T-cell (primary cell): ENCODE measurements around the gene KIF19. TPM values are rescaled to one million over a fixed set of nuclear protein-coding genes. Genes with fewer than 3 reads are reported as not detected.
"Not testable (repeated sequence)": the region's sequence is repeated elsewhere in the genome, so short reads cannot be mapped to it uniquely, and the experiment has no call there.

ENCODE experiments used
- ATAC-seq, 4 experiments: fragments of 200-7000 bp in 3 of 4; fragments of 150-1000 bp in 1 of 4; cut with Tn5 transposase; replicated peaks in 1 of 4; 1 replicate in 3 of 4; 2 replicates in 1 of 4; pipeline ENCODE4 v1.10.0; 2021; ENCODE audit warnings: moderate library complexity in 3 of 4, mild to moderate bottlenecking in 2 of 4, moderate number of reproducible peaks in 1 of 4
- CTCF ChIA-PET, 2 donors: fragments of 300-600 bp; sonication (Branson Sonifier 250); formaldehyde crosslinking; loops; one replicate each; lab custom pipeline; 2022; ENCODE audit warnings: antibody characterized with exemption in 2 of 2; lab: Charles Lee
- POLR2A ChIA-PET, 2 donors: fragments of 300-600 bp; sonication (Branson Sonifier 250); formaldehyde crosslinking; loops; one replicate each; lab custom pipeline; 2022; ENCODE audit warnings: antibody characterized with exemption in 2 of 2; lab: Charles Lee
- DNase-seq, 35 experiments: peaks; one replicate each; pipeline versions ENCODE4 v3.0.0 to v3.0.0-alpha.2; 2013 to 2023
- H3K27ac ChIP-seq: one replicate; pipeline ENCODE4 v1.5.1; 2013; ENCODE audit warnings: low read length
- H3K27me3 ChIP-seq, 2 experiments: replicated peaks in 1 of 2; 1 replicate in 1 of 2; 2 replicates in 1 of 2; pipeline versions ENCODE4 v1.6.1 to v1.7.0; 2013; ENCODE audit warnings: low read length in 1 of 2, mixed read lengths in 1 of 2; ENCODE audit not compliant: control insufficient read depth in 2 of 2, insufficient read depth in 2 of 2; ENCODE audit errors: extremely low read depth in 1 of 2
- H3K36me3 ChIP-seq, 2 donors: 1 replicate in 1 of 2; 2 replicates in 1 of 2; pipeline versions ENCODE4 v1.6.1 to v1.7.0; 2013; ENCODE audit warnings: low read length in 1 of 2; ENCODE audit not compliant: control insufficient read depth in 2 of 2, insufficient read depth in 1 of 2; ENCODE audit errors: extremely low read depth in 1 of 2
- H3K4me1 ChIP-seq, 2 experiments: 1 replicate in 1 of 2; 2 replicates in 1 of 2; pipeline versions ENCODE4 v1.6.1 to v1.7.0; 2013; ENCODE audit warnings: low read length in 2 of 2, mixed read lengths in 1 of 2; ENCODE audit not compliant: insufficient read depth in 2 of 2, control insufficient read depth in 1 of 2; ENCODE audit errors: extremely low read depth in 1 of 2
- H3K4me3 ChIP-seq, 2 donors: 1 replicate in 1 of 2; 2 replicates in 1 of 2; pipeline versions ENCODE4 v1.5.1 to v1.7.0; 2013; ENCODE audit warnings: mild to moderate bottlenecking in 2 of 2, low read length in 1 of 2, moderate library complexity in 1 of 2; ENCODE audit not compliant: control insufficient read depth in 1 of 2; ENCODE audit errors: extremely low read depth in 1 of 2
- H3K9me3 ChIP-seq: 2 replicates; pipeline ENCODE4 v1.7.0; 2013
- H3K27ac Mint-ChIP-seq, 2 donors: one replicate each; pipeline ENCODE4 v1.8.0; 2020 to 2021; ENCODE audit warnings: mild to moderate bottlenecking in 2 of 2, mixed read lengths in 2 of 2
- H3K27me3 Mint-ChIP-seq, 2 donors: one replicate each; pipeline ENCODE4 v1.8.0; 2021 to 2022; ENCODE audit warnings: mixed read lengths in 2 of 2
- H3K36me3 Mint-ChIP-seq: one replicate; pipeline ENCODE4 v1.8.0; 2021; ENCODE audit warnings: mixed read lengths
- H3K4me1 Mint-ChIP-seq, 3 donors: one replicate each; pipeline ENCODE4 v1.8.0; 2020 to 2022; ENCODE audit warnings: mixed read lengths in 3 of 3, mild to moderate bottlenecking in 1 of 3
- H3K4me3 Mint-ChIP-seq, 3 donors: one replicate each; pipeline ENCODE4 v1.8.0; 2020 to 2022; ENCODE audit warnings: mild to moderate bottlenecking in 3 of 3, mixed read lengths in 3 of 3, moderate library complexity in 3 of 3
- H3K9me3 Mint-ChIP-seq, 3 donors: one replicate each; pipeline ENCODE4 v1.8.0; 2020 to 2022; ENCODE audit warnings: mixed read lengths in 3 of 3
- WGBS: methylation state at CpG from one replicate; pipeline ENCODE4 v1.1.5; 2013; ENCODE audit warnings: missing lambda C conversion rate; ENCODE audit not compliant: insufficient coverage; 5-methylcytosine and 5-hydroxymethylcytosine counted together
- total RNA-seq, 35 experiments: library from RNA in 6 of 35; stranded (reverse) in 6 of 35; fragments of 120-200 nt in 1 of 35; gene quantifications; one replicate each; pipeline versions ENCODE4 v1.2.1 to v1.2.4 and lab custom pipeline; 2013 to 2026

The KIF19 gene
- total RNA-seq, 5 donors from 2014 or later (not counting 1 experiment from before 2014, with no cell fraction given): 0.20 to 2.0 (median 0.53) TPM

DNA sequence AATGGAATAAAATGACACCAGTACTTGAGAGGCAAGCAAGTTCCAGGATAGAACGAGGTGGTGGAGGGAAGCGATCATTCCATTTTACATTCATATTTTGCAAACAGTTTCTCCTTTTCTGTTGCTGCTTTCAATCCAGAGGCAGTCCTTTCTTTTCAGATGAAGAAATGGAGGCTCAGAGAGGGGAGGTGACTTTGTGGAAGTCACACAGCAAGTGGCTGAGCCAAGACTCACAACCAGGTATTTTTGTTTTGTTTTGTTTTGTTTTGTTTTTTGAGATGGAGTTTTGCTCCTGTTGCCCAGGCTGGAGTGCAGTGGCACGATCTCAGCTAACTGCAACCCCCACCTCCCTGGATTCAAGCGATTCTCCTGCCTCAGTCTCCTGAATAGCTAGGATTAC, 70.5 kb downstream of the KIF19 start:
- Histone ChIP-seq H3K27ac (no peak overlapping the region), H3K9me3 (no peaks in the 10 kb centered on the region), H3K4me3 (no peak overlapping the region), H3K27me3 (peaks cover 0 to 8% of the 10 kb centered on the region in 2 experiments), H3K36me3 (no peaks in the 10 kb centered on the region), H3K4me1 (no peaks in the 10 kb centered on the region)
- WGBS: no CpG with 5 or more reads among the region's 4 CpGs
- Mint-ChIP-seq H3K27me3 (peaks cover 0 to 4% of the 10 kb centered on the region in 2 donors), H3K4me3 (no peak overlapping the region), H3K36me3 (no peaks in the 10 kb centered on the region), H3K27ac (no peak overlapping the region), H3K9me3 (no peaks in the 10 kb centered on the region), H3K4me1 (no peaks in the 10 kb centered on the region)
- POLR2A ChIA-PET: no interaction called here
- DNase-seq (no peak), ATAC-seq (no peak)
- CTCF ChIA-PET: no interaction called here

DNA sequence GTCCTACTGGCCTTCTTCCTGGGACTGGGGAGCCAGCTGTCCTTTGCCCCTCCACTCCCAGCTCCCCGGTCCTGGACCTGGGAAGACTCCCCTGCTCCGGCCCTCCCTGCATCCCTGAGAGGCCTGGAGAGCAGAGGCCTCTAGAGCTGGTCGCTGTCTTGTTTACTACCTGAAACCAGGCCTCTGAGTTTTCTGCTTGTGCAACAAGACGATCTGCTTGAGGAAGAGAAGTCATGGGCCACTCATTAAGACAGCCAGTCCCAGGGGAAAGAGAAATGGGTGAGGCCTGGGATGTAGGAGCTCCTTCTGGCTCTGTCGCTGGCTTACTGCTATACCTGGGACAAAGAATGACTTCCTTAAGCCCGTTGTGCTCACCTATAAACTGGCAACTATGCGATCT, 76.0 kb downstream of the KIF19 start:
- H3K27ac ChIP-seq: no peak overlapping the region
- WGBS: 84% methylated on average over 6 of the region's 7 CpGs
- Mint-ChIP-seq H3K27me3 (peaks cover 0 to 4% of the 10 kb centered on the region in 2 donors), H3K36me3 (no peaks in the 10 kb centered on the region), H3K27ac (no peak overlapping the region), H3K4me1 (peaks cover 0 to 3% (median 0%) of the 10 kb centered on the region in 3 donors), H3K4me3 (no peak overlapping the region), H3K9me3 (no peaks in the 10 kb centered on the region)
- ATAC-seq: no peak
- CTCF ChIA-PET: no interaction called here
- no peak overlapping the region for H3K4me3 ChIP-seq
- no peaks in the 10 kb centered on the region for H3K9me3 ChIP-seq
- POLR2A ChIA-PET: no interaction called here
- DNase-seq: no peak
- no peaks in the 10 kb centered on the region for H3K36me3 ChIP-seq
- no peaks in the 10 kb centered on the region for H3K4me1 ChIP-seq
- peaks cover 0 to 6% of the 10 kb centered on the region in 2 experiments for H3K27me3 ChIP-seq

DNA sequence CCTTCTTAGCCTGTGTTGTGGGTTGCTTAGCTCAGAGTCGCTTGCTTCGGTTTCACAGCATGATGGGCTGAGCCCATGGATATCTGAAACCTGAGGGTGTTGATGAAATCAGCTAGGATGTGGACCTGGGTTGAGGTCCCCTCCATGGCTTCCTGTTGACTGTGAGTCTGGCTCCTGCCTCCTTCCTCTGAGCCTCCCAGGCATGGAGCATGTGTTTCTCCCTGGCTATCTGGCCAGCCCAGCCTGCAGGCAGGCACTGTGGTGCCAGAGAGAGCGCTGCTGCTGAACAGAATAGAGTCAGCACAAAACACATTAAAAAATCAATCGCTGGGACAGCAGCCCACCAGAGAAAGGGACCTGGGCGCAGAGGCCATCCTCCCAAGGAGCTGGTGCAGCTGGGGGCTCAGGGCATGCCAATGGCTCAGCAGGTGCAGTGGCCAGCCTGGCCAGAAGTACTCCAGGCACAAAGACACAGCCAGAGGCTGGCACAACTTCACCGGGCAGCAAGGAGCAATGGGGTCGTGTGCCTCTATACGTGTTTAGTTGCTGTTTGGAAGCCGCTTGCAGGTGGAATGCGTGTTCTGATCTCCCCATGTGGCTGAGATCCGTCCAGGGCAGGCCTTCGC, 77.6 kb downstream of the KIF19 start:
- DNase-seq (no peak), ATAC-seq (no peak)
- H3K4me3 ChIP-seq: no peak overlapping the region
- H3K27me3 Mint-ChIP-seq: peaks cover 0 to 6% of the 10 kb centered on the region in 2 donors
- peaks cover 0 to 8% of the 10 kb centered on the region in 2 experiments for H3K27me3 ChIP-seq
- H3K36me3 ChIP-seq: no peaks in the 10 kb centered on the region
- H3K4me3 Mint-ChIP-seq: no peak overlapping the region
- no peak overlapping the region for H3K27ac ChIP-seq
- H3K4me1 ChIP-seq: no peaks in the 10 kb centered on the region
- H3K9me3 ChIP-seq: no peaks in the 10 kb centered on the region
- ChIA-PET POLR2A (no interaction called here), CTCF (no interaction called here)
- H3K36me3 Mint-ChIP-seq: no peaks in the 10 kb centered on the region
- H3K9me3 Mint-ChIP-seq: no peaks in the 10 kb centered on the region
- 68% methylated on average over 11 of the region's 12 CpGs for WGBS
- peaks cover 0 to 4% (median 0%) of the 10 kb centered on the region in 3 donors for H3K4me1 Mint-ChIP-seq
- H3K27ac Mint-ChIP-seq: no peak overlapping the region

GRCh38 chr17:74404218-74404617, 78.2 kb downstream of the KIF19 start:
- WGBS: 83% methylated on average over 4 of the region's 7 CpGs
- Histone ChIP-seq H3K4me3 (no peak overlapping the region), H3K27ac (no peak overlapping the region), H3K36me3 (no peaks in the 10 kb centered on the region), H3K4me1 (no peaks in the 10 kb centered on the region), H3K27me3 (peaks cover 0 to 8% of the 10 kb centered on the region in 2 experiments), H3K9me3 (no peaks in the 10 kb centered on the region)
- ChIA-PET POLR2A (no interaction called here), CTCF (no interaction called here)
- no peak overlapping the region for H3K27ac Mint-ChIP-seq
- H3K9me3 Mint-ChIP-seq: no peaks in the 10 kb centered on the region
- DNase-seq (no peak), ATAC-seq (no peak)
- no peak overlapping the region for H3K4me3 Mint-ChIP-seq
- no peaks in the 10 kb centered on the region for H3K36me3 Mint-ChIP-seq
- peaks cover 0 to 4% (median 0%) of the 10 kb centered on the region in 3 donors for H3K4me1 Mint-ChIP-seq
- H3K27me3 Mint-ChIP-seq: peaks cover 0 to 6% of the 10 kb centered on the region in 2 donors

DNA sequence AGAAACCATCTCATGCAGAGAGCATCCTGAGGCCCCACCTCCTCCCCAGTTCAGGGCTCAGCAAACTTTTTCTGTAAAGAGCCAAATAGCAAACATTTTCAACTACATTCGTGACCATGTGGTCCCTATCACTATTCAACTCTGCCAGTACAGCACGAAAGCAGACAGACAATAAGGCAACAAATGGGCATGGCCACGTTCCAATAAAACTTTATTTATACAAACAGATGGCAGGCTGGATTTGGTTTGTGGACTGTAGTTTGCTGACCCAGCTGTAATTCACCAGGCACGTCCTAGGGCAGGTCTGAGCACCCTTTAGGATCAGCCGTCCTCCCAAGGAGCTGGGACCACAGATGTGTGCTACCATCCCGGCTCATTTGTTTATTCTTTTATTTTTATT, 78.8 kb downstream of the KIF19 start:
- H3K27ac ChIP-seq: no peak overlapping the region
- ATAC-seq: no peak
- Mint-ChIP-seq H3K4me1 (peaks cover 0 to 4% (median 0%) of the 10 kb centered on the region in 3 donors), H3K36me3 (no peaks in the 10 kb centered on the region), H3K27ac (no peak overlapping the region), H3K9me3 (no peaks in the 10 kb centered on the region), H3K4me3 (no peak overlapping the region), H3K27me3 (peaks cover 0 to 6% of the 10 kb centered on the region in 2 donors)
- H3K4me1 ChIP-seq: no peaks in the 10 kb centered on the region
- ChIA-PET POLR2A (no interaction called here), CTCF (no interaction called here)
- WGBS: no CpG with 5 or more reads among the region's 6 CpGs
- DNase-seq: no peak
- no peaks in the 10 kb centered on the region for H3K36me3 ChIP-seq
- H3K27me3 ChIP-seq: peaks cover 0 to 8% of the 10 kb centered on the region in 2 experiments
- no peaks in the 10 kb centered on the region for H3K9me3 ChIP-seq
- no peak overlapping the region for H3K4me3 ChIP-seq

- H3K9me3 Mint-ChIP-seq, H3K36me3 Mint-ChIP-seq, H3K27ac Mint-ChIP-seq, H3K4me1 Mint-ChIP-seq, H3K4me3 Mint-ChIP-seq, H3K27me3 Mint-ChIP-seq, H3K36me3 ChIP-seq, POLR2A ChIA-PET, DNase-seq, H3K4me3 ChIP-seq, H3K4me1 ChIP-seq, H3K27ac ChIP-seq, CTCF ChIA-PET, H3K9me3 ChIP-seq, ATAC-seq, H3K27me3 ChIP-seq: not testable (repeated sequence)
- 82% methylated on average over 5 of the region's 5 CpGs for WGBS
These were observed 79.3 kb downstream of the KIF19 start for GRCh38 chr17:74405311-74405710.
